Common myeloid progenitor, CD34-positive (primary cell): ENCODE measurements around the gene PPP1R37.

Source experiments
- CTCF ChIA-PET: fragments of 350-600 bp; sonication (Branson Sonifier 250); formaldehyde crosslinking; loops from one replicate; lab custom pipeline; 2021; ENCODE audit warnings: antibody characterized with exemption; lab: Charles Lee
- POLR2A ChIA-PET: fragments of 350-600 bp; sonication (Branson Sonifier 250); formaldehyde crosslinking; loops from one replicate; lab custom pipeline; 2021; ENCODE audit warnings: antibody characterized with exemption; lab: Charles Lee
- DNase-seq, 3 donors: peaks; one replicate each; pipeline versions ENCODE4 v3.0.0 to v3.0.0-alpha.2; 2013
- H3K27ac ChIP-seq, 2 experiments: 1 replicate in 1 of 2; 2 replicates in 1 of 2; pipeline ENCODE4 v1.7.0; 2013; ENCODE audit warnings: inconsistent platforms in 2 of 2, low read length in 2 of 2, mild to moderate bottlenecking in 2 of 2, low read depth in 1 of 2, moderate library complexity in 1 of 2; ENCODE audit not compliant: severe bottlenecking in 2 of 2, insufficient read depth in 1 of 2, poor library complexity in 1 of 2
- H3K27me3 ChIP-seq, 5 experiments: replicated peaks in 2 of 5; 1 replicate in 3 of 5; 2 replicates in 2 of 5; pipeline versions ENCODE4 v1.6.1 to v1.7.0; 2013; ENCODE audit warnings: low read length in 4 of 5, mild to moderate bottlenecking in 2 of 5, moderate library complexity in 2 of 5, inconsistent platforms in 1 of 5; ENCODE audit not compliant: insufficient read depth in 5 of 5, control insufficient read depth in 4 of 5
- H3K36me3 ChIP-seq, 4 experiments: 1 replicate in 2 of 4; 2 replicates in 2 of 4; pipeline versions ENCODE4 v1.6.1 to v1.7.0; 2013; ENCODE audit warnings: low read length in 3 of 4, control low read depth in 1 of 4, mild to moderate bottlenecking in 1 of 4; ENCODE audit not compliant: control insufficient read depth in 4 of 4, insufficient read depth in 4 of 4
- H3K4me1 ChIP-seq, 4 experiments: 1 replicate in 3 of 4; 2 replicates in 1 of 4; pipeline versions ENCODE4 v1.6.1 to v1.7.1; 2013; ENCODE audit warnings: low read length in 3 of 4, mild to moderate bottlenecking in 3 of 4, control low read depth in 1 of 4, inconsistent platforms in 1 of 4, moderate library complexity in 1 of 4; ENCODE audit not compliant: control insufficient read depth in 4 of 4, insufficient read depth in 4 of 4; ENCODE audit errors: control extremely low read depth in 1 of 4
- H3K4me3 ChIP-seq, 7 experiments: 1 replicate in 4 of 7; 2 replicates in 3 of 7; pipeline versions ENCODE4 v1.5.1 to v1.7.0; 2013; ENCODE audit warnings: mild to moderate bottlenecking in 7 of 7, low read length in 6 of 7, moderate library complexity in 6 of 7, inconsistent platforms in 2 of 7, low read depth in 2 of 7, control low read depth in 1 of 7; ENCODE audit not compliant: insufficient read depth in 4 of 7, control insufficient read depth in 1 of 7; ENCODE audit errors: extremely low read depth in 1 of 7
- H3K9me3 ChIP-seq, 5 experiments: 1 replicate in 4 of 5; 2 replicates in 1 of 5; pipeline versions ENCODE4 v1.6.1 to v1.7.1; 2013; ENCODE audit warnings: low read length in 4 of 5, mild to moderate bottlenecking in 2 of 5, inconsistent platforms in 1 of 5, low read depth in 1 of 5, moderate library complexity in 1 of 5; ENCODE audit not compliant: control insufficient read depth in 4 of 5, insufficient read depth in 2 of 5; ENCODE audit errors: control extremely low read depth in 1 of 5
- WGBS: methylation state at CpG from one replicate; pipeline ENCODE4 v1.1.5; 2013; ENCODE audit not compliant: insufficient coverage; 5-methylcytosine and 5-hydroxymethylcytosine counted together

Gene PPP1R37

DNA sequence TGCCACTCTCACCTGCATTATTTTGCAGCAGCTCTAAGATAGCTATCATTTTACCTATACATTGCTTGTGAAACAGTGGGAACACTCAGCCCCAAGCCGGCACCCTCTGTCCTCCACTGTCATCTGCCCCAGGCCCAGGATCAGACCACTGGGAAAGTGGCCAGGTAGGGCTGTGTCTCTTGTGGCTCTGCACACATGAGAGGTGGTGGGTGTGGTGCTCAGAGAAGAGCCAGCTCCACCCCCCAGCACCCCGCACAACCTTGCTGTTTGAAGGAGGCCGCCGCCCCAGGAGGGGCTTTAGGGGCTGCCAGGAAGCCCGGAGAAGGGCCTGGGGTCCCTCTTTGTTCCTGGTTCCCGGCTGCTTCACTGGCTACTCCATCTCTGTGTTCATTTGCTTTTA is 26.6 kb downstream of the PPP1R37 start:
- DNase-seq = no peak

DNA sequence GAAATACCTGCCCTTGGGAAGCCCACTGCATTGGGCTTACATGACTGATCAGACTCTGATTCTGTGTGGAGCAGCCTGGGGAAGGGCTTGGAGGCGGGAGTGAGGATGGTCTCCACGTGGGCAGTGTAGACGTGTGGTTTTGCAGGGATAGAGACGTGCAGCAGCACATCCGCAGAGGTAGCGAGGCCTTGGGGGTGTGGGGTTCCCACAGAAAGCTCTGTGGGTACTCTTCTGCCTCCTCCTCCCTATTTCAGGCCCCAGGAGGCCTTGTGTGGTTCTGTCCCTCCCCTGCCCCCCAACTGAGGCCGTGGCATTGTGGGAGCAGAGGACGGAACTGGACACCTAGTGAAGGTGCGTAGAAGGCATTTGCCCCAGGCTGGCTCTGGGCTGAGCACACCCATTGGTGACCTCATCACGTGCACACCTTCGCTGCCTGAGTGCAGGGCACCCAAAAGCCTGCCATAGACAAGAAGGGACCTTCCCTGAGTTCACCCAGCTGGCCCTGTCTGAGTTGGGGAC is 28.9 kb downstream of the PPP1R37 start:
- H3K27me3 ChIP-seq = no peaks in the 10 kb centered on the region
- H3K36me3 ChIP-seq = peaks cover 0 to 9% (median 0%) of the 10 kb centered on the region in 4 experiments
- peaks cover 5 to 62% (median 55%) of the 10 kb centered on the region in 4 experiments for H3K4me1 ChIP-seq
- ChIA-PET CTCF (interaction anchor here (1.4 kb wide), 1 partner anchor 9 kb away, joined by 4 read pairs; no protein-coding TSS in a partner anchor), POLR2A (no interaction called here)
- H3K9me3 ChIP-seq = no peaks in the 10 kb centered on the region
- no peak overlapping the region for H3K27ac ChIP-seq
- DNase-seq = no peak
- WGBS = 80% methylated on average over 2 of the region's 11 CpGs
- H3K4me3 ChIP-seq = no peak overlapping the region

More for the DNA sequence above, 26.6 kb downstream of the PPP1R37 start:
- Histone ChIP-seq H3K4me1 (peaks cover 5 to 75% (median 62%) of the 10 kb centered on the region in 4 experiments), H3K4me3 (peak overlapping the region in 1 of 7 experiments; percentile 23), H3K27me3 (no peaks in the 10 kb centered on the region), H3K9me3 (no peaks in the 10 kb centered on the region), H3K36me3 (peaks cover 0 to 6% (median 0%) of the 10 kb centered on the region in 4 experiments), H3K27ac (no peak overlapping the region)
- POLR2A ChIA-PET = interaction anchor here (0.5 to 0.7 kb wide), 3 partner anchors 12 to 743 kb away, joined by 3 to 6 read pairs (median 3); no protein-coding TSS in a partner anchor
- 86% methylated on average over 4 of the region's 6 CpGs for WGBS
- CTCF ChIA-PET = interaction anchor here (2.0 to 3.0 kb wide), 2 partner anchors 16 to 27 kb away, joined by 7 to 15 read pairs; partner anchors contain the start of gene PPP1R37

- DNase-seq = no peak
- H3K36me3 ChIP-seq = peaks cover 0 to 9% (median 0%) of the 10 kb centered on the region in 4 experiments
- no peak overlapping the region for H3K4me3 ChIP-seq
- ChIA-PET POLR2A (no interaction called here), CTCF (interaction anchor here (0.5 kb wide), 1 partner anchor 31 kb away, joined by 3 read pairs; no protein-coding TSS in a partner anchor)
- H3K4me1 ChIP-seq = peaks cover 5 to 52% (median 46%) of the 10 kb centered on the region in 4 experiments
- H3K9me3 ChIP-seq = no peaks in the 10 kb centered on the region
- 98% methylated on average over 4 of the region's 6 CpGs for WGBS
- H3K27me3 ChIP-seq = no peaks in the 10 kb centered on the region
- no peak overlapping the region for H3K27ac ChIP-seq
These were observed 29.9 kb downstream of the PPP1R37 start for GRCh38 chr19:45122832-45123231.

- Histone ChIP-seq H3K27me3 (no peaks in the 10 kb centered on the region), H3K36me3 (peaks cover 0 to 9% (median 0%) of the 10 kb centered on the region in 4 experiments), H3K4me3 (no peak overlapping the region), H3K27ac (no peak overlapping the region), H3K9me3 (no peaks in the 10 kb centered on the region), H3K4me1 (peaks cover 3 to 46% (median 40%) of the 10 kb centered on the region in 4 experiments)
- WGBS = 92% methylated on average over 9 of the region's 9 CpGs
- ChIA-PET POLR2A (no interaction called here), CTCF (interaction anchor here (1.0 to 2.6 kb wide), 4 partner anchors 8 to 23 kb away, joined by 3 to 11 read pairs (median 3); no protein-coding TSS in a partner anchor)
- DNase-seq = no peak
These were observed 30.5 kb downstream of the PPP1R37 start for GRCh38 chr19:45123440-45123850.

DNA sequence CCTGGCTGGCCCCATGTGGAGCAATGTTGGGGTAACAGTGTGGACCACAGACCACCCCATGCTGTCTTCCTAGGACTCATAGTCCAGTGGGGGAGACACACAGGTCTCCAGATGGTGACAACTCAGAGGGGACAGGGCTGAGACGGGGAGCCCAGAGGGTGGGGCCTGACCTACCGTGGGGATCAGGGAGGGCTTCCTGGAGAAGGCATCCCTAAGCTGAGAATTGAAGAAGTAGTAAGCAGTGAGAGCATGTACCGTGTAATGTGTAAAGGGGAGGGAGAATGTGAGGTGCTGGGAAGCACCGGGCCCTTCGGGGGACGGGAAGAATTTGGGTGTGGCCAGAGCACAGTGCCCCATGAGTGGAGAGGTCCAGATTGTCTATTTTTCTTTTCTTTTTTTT is 31.0 kb downstream of the PPP1R37 start:
- Histone ChIP-seq H3K4me3 (no peak overlapping the region), H3K9me3 (no peaks in the 10 kb centered on the region), H3K27ac (no peak overlapping the region), H3K4me1 (peaks cover 3 to 41% (median 34%) of the 10 kb centered on the region in 4 experiments), H3K36me3 (peaks cover 0 to 9% (median under 1%) of the 10 kb centered on the region in 4 experiments), H3K27me3 (no peaks in the 10 kb centered on the region)
- POLR2A ChIA-PET = interaction anchor here (1.1 kb wide), 1 partner anchor 28 kb away, joined by 3 read pairs; no protein-coding TSS in a partner anchor
- CTCF ChIA-PET = interaction anchor here (1.0 to 3.8 kb wide), 7 partner anchors 8 to 38 kb away, joined by 3 to 25 read pairs (median 9); partner anchors contain the start of gene PPP1R37
- no peak for DNase-seq
- 100% methylated on average over 3 of the region's 6 CpGs for WGBS

GRCh38 chr19:45125360-45125759 is 32.4 kb downstream of the PPP1R37 start:
- Histone ChIP-seq H3K36me3 (peaks cover 0 to 9% (median under 1%) of the 10 kb centered on the region in 4 experiments), H3K4me1 (peaks cover 0 to 30% (median 25%) of the 10 kb centered on the region in 4 experiments), H3K27ac (no peak overlapping the region), H3K4me3 (no peak overlapping the region), H3K9me3 (no peaks in the 10 kb centered on the region), H3K27me3 (no peaks in the 10 kb centered on the region)
- no peak for DNase-seq
- ChIA-PET CTCF (interaction anchor here (0.8 to 3.8 kb wide), 17 partner anchors 11 to 80 kb away, joined by 3 to 32 read pairs (median 5); partner anchors contain the start of genes BLOC1S3, GEMIN7, PPP1R37 and TRAPPC6A), POLR2A (no interaction called here)
- whole genome bisulfite sequencing = 86% methylated on average over 7 of the region's 9 CpGs
